ENCODE measurements around the gene CEP126.

- TF ChIP-seq POLR2A (IDR thresholded peaks at IDR 0.05) (no peak), CTCF (IDR thresholded peaks at IDR 0.05) (no peak)
These were observed 78.4 kb downstream of the CEP126 start for GRCh38 chr11:101993172-101993571.
